Glutamatergic neuron (in vitro differentiated cells): ENCODE measurements around the gene FOXF2. TPM values are rescaled to one million over a fixed set of nuclear protein-coding genes. Genes with fewer than 3 reads are reported as not detected.
"Not testable (repeated sequence)": the region's sequence is repeated elsewhere in the genome, so short reads cannot be mapped to it uniquely, and the experiment has no call there.

Experiments used
- DNase-seq: peaks from one replicate; pipeline ENCODE4 v3.0.0; 2022
- H3K27ac Mint-ChIP-seq: one replicate; pipeline ENCODE4 v1.8.0; 2020; ENCODE audit warnings: mild to moderate bottlenecking, mixed read lengths, inconsistent platforms; ENCODE audit not compliant: unreplicated experiment
- H3K27me3 Mint-ChIP-seq: one replicate; pipeline ENCODE4 v1.8.0; 2020; ENCODE audit warnings: mild to moderate bottlenecking, moderate library complexity, mixed read lengths, inconsistent platforms; ENCODE audit not compliant: unreplicated experiment
- H3K36me3 Mint-ChIP-seq: one replicate; pipeline ENCODE4 v1.8.0; 2020; ENCODE audit warnings: mild to moderate bottlenecking, mixed read lengths, inconsistent platforms; ENCODE audit not compliant: unreplicated experiment
- H3K4me1 Mint-ChIP-seq: one replicate; pipeline ENCODE4 v1.8.0; 2020; ENCODE audit warnings: mild to moderate bottlenecking, low read depth, mixed read lengths, inconsistent platforms; ENCODE audit not compliant: unreplicated experiment
- H3K4me3 Mint-ChIP-seq: one replicate; pipeline ENCODE4 v1.8.0; 2020; ENCODE audit warnings: mild to moderate bottlenecking, mixed read lengths, inconsistent platforms; ENCODE audit not compliant: unreplicated experiment
- H3K9me3 Mint-ChIP-seq: one replicate; pipeline ENCODE4 v1.8.0; 2020; ENCODE audit warnings: mild to moderate bottlenecking, moderate library complexity, mixed read lengths, inconsistent platforms; ENCODE audit not compliant: unreplicated experiment
- CTCF ChIP-seq: fragments of 200-600 bp; sonication (generic); IDR thresholded peaks from one replicate; pipeline ENCODE4 v1.5.0; 2021; ENCODE audit not compliant: partially characterized antibody, unreplicated experiment
- total RNA-seq: library from RNA; stranded (reverse); fragmentation: NEBNext Ultra II Directional; extraction: Animal tissue kit (Norgen Biotek cat#: 25700); gene quantifications from one replicate; pipeline ENCODE4 v1.2.1, GENCODE V29; 2021; ENCODE audit not compliant: unreplicated experiment

FOXF2 gene
- total RNA-seq, 1 donor from 2014 or later = 0.71 TPM

GRCh38 chr6:1349655-1350054 lies 39.7 kb upstream of the FOXF2 start:
- no peak for TF ChIP-seq CTCF
- no peak overlapping the region for H3K27ac Mint-ChIP-seq
- peaks cover 9% of the 10 kb centered on the region for H3K36me3 Mint-ChIP-seq

GRCh38 chr6:1351381-1352008 lies 37.9 kb upstream of the FOXF2 start:
- Mint-ChIP-seq H3K4me1 (no peaks in the 10 kb centered on the region), H3K36me3 (peaks cover 4% of the 10 kb centered on the region), H3K4me3 (no peak overlapping the region), H3K27me3 (no peaks in the 10 kb centered on the region), H3K27ac (no peak overlapping the region), H3K9me3 (no peaks in the 10 kb centered on the region)
- DNase-seq = no peak
- no peak for TF ChIP-seq CTCF

More at GRCh38 chr6:1349655-1350054, 39.7 kb upstream of the FOXF2 start:
- no peak for DNase-seq
- no peak overlapping the region for H3K4me3 Mint-ChIP-seq
- H3K27me3 Mint-ChIP-seq = no peaks in the 10 kb centered on the region
- H3K9me3 Mint-ChIP-seq = no peaks in the 10 kb centered on the region
- no peaks in the 10 kb centered on the region for H3K4me1 Mint-ChIP-seq

GRCh38 chr6:1355068-1355467 lies 34.3 kb upstream of the FOXF2 start:
- H3K4me1 Mint-ChIP-seq, H3K27ac Mint-ChIP-seq, H3K36me3 Mint-ChIP-seq, H3K9me3 Mint-ChIP-seq, H3K4me3 Mint-ChIP-seq, DNase-seq, H3K27me3 Mint-ChIP-seq: not testable (repeated sequence)

- H3K4me3 Mint-ChIP-seq, H3K36me3 Mint-ChIP-seq, H3K9me3 Mint-ChIP-seq, H3K27ac Mint-ChIP-seq, DNase-seq, H3K4me1 Mint-ChIP-seq, H3K27me3 Mint-ChIP-seq: not testable (repeated sequence)
Measured at GRCh38 chr6:1361717-1362116, 27.7 kb upstream of the FOXF2 start.

GRCh38 chr6:1362643-1363042 lies 26.7 kb upstream of the FOXF2 start:
- H3K36me3 Mint-ChIP-seq = no peaks in the 10 kb centered on the region
- no peak for DNase-seq
- H3K4me3 Mint-ChIP-seq = no peak overlapping the region
- H3K9me3 Mint-ChIP-seq = no peaks in the 10 kb centered on the region
- TF ChIP-seq CTCF = no peak
- H3K4me1 Mint-ChIP-seq = no peaks in the 10 kb centered on the region
- peaks cover 4% of the 10 kb centered on the region for H3K27me3 Mint-ChIP-seq
- no peak overlapping the region for H3K27ac Mint-ChIP-seq

- Mint-ChIP-seq H3K27me3 (peaks cover 4% of the 10 kb centered on the region), H3K9me3 (no peaks in the 10 kb centered on the region), H3K4me1 (no peaks in the 10 kb centered on the region), H3K36me3 (peaks cover 2% of the 10 kb centered on the region), H3K27ac (no peak overlapping the region), H3K4me3 (no peak overlapping the region)
- DNase-seq = no peak
- TF ChIP-seq CTCF = no peak
Measured at GRCh38 chr6:1363298-1363697, 26.1 kb upstream of the FOXF2 start.
